Measurements from ENCODE around the gene COLEC12. TPM values are rescaled to one million over a fixed set of nuclear protein-coding genes. Genes with fewer than 3 reads are reported as not detected.
"Not testable (repeated sequence)": the region's sequence is repeated elsewhere in the genome, so short reads cannot be mapped to it uniquely, and the experiment has no call there.

COLEC12 gene
- total RNA-seq, 1 donor from 2014 or later: 7.3 TPM

GRCh38 chr18:294566-294965 lies 205.9 kb downstream of the COLEC12 start:
- Histone ChIP-seq H3K27me3 (ENCODE audit: low read depth) (no peaks in the 10 kb centered on the region), H3K27ac (replicated peaks) (no peak overlapping the region)
- intact Hi-C loops (cut with micrococcal nuclease): no loop called here

GRCh38 chr18:293536-293935 lies 207.0 kb downstream of the COLEC12 start:
- Histone ChIP-seq H3K9me3 (replicated peaks) (no peaks in the 10 kb centered on the region), H3K27me3 (ENCODE audit: low read depth) (no peaks in the 10 kb centered on the region), H3K4me1 (no peaks in the 10 kb centered on the region), H3K36me3 (no peaks in the 10 kb centered on the region), H3K4me3 (no peak overlapping the region), H3K27ac (replicated peaks) (no peak overlapping the region)
- TF ChIP-seq CTCF (IDR thresholded peaks at IDR 0.05; ENCODE audit: borderline replicate concordance): peak; percentile 12
- no peak for DNase-seq
- intact Hi-C loops (cut with micrococcal nuclease): no loop called here

More at GRCh38 chr18:294566-294965, 205.9 kb downstream of the COLEC12 start:
- no peak overlapping the region for H3K4me3 ChIP-seq
- no peak for TF ChIP-seq CTCF (IDR thresholded peaks at IDR 0.05; ENCODE audit: borderline replicate concordance)
- H3K4me1 ChIP-seq: no peaks in the 10 kb centered on the region
- H3K9me3 ChIP-seq (replicated peaks): no peaks in the 10 kb centered on the region
- no peaks in the 10 kb centered on the region for H3K36me3 ChIP-seq
- DNase-seq: no peak

- Histone ChIP-seq H3K27me3 (ENCODE audit: low read depth) (peaks cover 8% of the 10 kb centered on the region), H3K36me3 (no peaks in the 10 kb centered on the region), H3K4me3 (no peak overlapping the region), H3K4me1 (no peaks in the 10 kb centered on the region), H3K27ac (replicated peaks) (no peak overlapping the region), H3K9me3 (replicated peaks) (no peaks in the 10 kb centered on the region)
- intact Hi-C loops (cut with micrococcal nuclease): no loop called here
- no peak for TF ChIP-seq CTCF (IDR thresholded peaks at IDR 0.05; ENCODE audit: borderline replicate concordance)
- no peak for DNase-seq
These were observed 208.2 kb downstream of the COLEC12 start for GRCh38 chr18:292271-292670.

- H3K4me3 ChIP-seq; DNase-seq; H3K27me3 ChIP-seq (ENCODE audit: low read depth); H3K4me1 ChIP-seq; H3K9me3 ChIP-seq (replicated peaks); H3K36me3 ChIP-seq; H3K27ac ChIP-seq (replicated peaks): not testable (repeated sequence)
- intact Hi-C loops (cut with micrococcal nuclease): loop anchor here (5.0 kb wide), 1 partner anchor 327 kb away; no protein-coding TSS in a partner anchor
These were observed 210.5 kb downstream of the COLEC12 start for GRCh38 chr18:289970-290369.

GRCh38 chr18:289026-289425 lies 211.5 kb downstream of the COLEC12 start:
- H3K4me1 ChIP-seq: no peaks in the 10 kb centered on the region
- H3K36me3 ChIP-seq: no peaks in the 10 kb centered on the region
- peaks cover 8% of the 10 kb centered on the region for H3K27me3 ChIP-seq (ENCODE audit: low read depth)
- H3K9me3 ChIP-seq (replicated peaks): no peaks in the 10 kb centered on the region
- intact Hi-C loops (cut with micrococcal nuclease): loop anchor here (5.0 kb wide), 1 partner anchor 328 kb away; no protein-coding TSS in a partner anchor
- DNase-seq: no peak
- no peak overlapping the region for H3K27ac ChIP-seq (replicated peaks)
- no peak for TF ChIP-seq CTCF (IDR thresholded peaks at IDR 0.05; ENCODE audit: borderline replicate concordance)
- no peak overlapping the region for H3K4me3 ChIP-seq

GRCh38 chr18:286515-287310 lies 213.8 kb downstream of the COLEC12 start:
- Histone ChIP-seq H3K27me3 (ENCODE audit: low read depth) (peaks cover 17% of the 10 kb centered on the region), H3K4me3 (no peak overlapping the region), H3K9me3 (replicated peaks) (no peaks in the 10 kb centered on the region), H3K4me1 (no peaks in the 10 kb centered on the region), H3K36me3 (no peaks in the 10 kb centered on the region), H3K27ac (replicated peaks) (no peak overlapping the region)
- DNase-seq: no peak
- intact Hi-C loops (cut with micrococcal nuclease): loop anchor here (5.0 kb wide), 1 partner anchor 331 kb away; no protein-coding TSS in a partner anchor
- peak; percentile 69 for TF ChIP-seq CTCF (IDR thresholded peaks at IDR 0.05; ENCODE audit: borderline replicate concordance)
